Body of pancreas (tissue), 4 donors: ENCODE data around the gene GNAT2. TPM values are rescaled to one million over a fixed set of nuclear protein-coding genes. Genes with fewer than 3 reads are reported as not detected.

Experiments used
- ATAC-seq: fragments of 150-250 bp; one replicate; pipeline ENCODE4 v1.9.1; 2016
- DNase-seq, 4 donors: peaks; one replicate each; pipeline ENCODE4 v3.0.0-alpha.2; 2019
- H3K27ac ChIP-seq, 4 donors: fragments of 200-600 bp; sonication (generic); 1 replicate in 3 of 4; 2 replicates in 1 of 4; pipeline versions ENCODE4 v1.5.1 to v1.6.1; 2016 to 2019; ENCODE audit warnings: mild to moderate bottlenecking in 1 of 4, mixed read lengths in 1 of 4, moderate library complexity in 1 of 4
- H3K27me3 ChIP-seq, 2 donors: fragments of 200-600 bp; sonication (generic); one replicate each; pipeline ENCODE4 v1.6.0; 2016; ENCODE audit warnings: mild to moderate bottlenecking in 1 of 2
- H3K36me3 ChIP-seq, 2 donors: fragments of 200-600 bp; sonication (generic); replicated peaks in 1 of 2; 2 replicates each; pipeline ENCODE4 v1.5.1; 2016; ENCODE audit warnings: low read depth in 2 of 2; ENCODE audit not compliant: insufficient read depth in 1 of 2
- H3K4me1 ChIP-seq: fragments of 200-600 bp; sonication (generic); one replicate; pipeline ENCODE4 v1.6.0; 2016
- H3K4me3 ChIP-seq, 2 donors: fragments of 200-600 bp; sonication (generic); 1 replicate in 1 of 2; 2 replicates in 1 of 2; pipeline ENCODE4 v1.5.1; 2016 to 2019
- H3K9me3 ChIP-seq, 3 donors: fragments of 200-600 bp; sonication (generic); 1 replicate in 2 of 3; 2 replicates in 1 of 3; pipeline ENCODE4 v1.5.1; 2016
- CTCF ChIP-seq, 7 experiments: fragments of 450-650 bp in 4 of 7; fragments of 200-600 bp in 3 of 7; sonication (generic) in 3 of 7; IDR thresholded peaks; one replicate each; pipeline ENCODE4 v1.5.1; 2016 to 2019; ENCODE audit warnings: antibody characterized with exemption in 7 of 7
- POLR2A ChIP-seq, 3 donors: fragments of 450-650 bp; IDR thresholded peaks; one replicate each; pipeline ENCODE4 v1.6.1; 2016; ENCODE audit warnings: antibody characterized with exemption in 3 of 3, mild to moderate bottlenecking in 2 of 3
- WGBS, 2 donors: methylation state at CpG; one replicate each; pipeline ENCODE4 v1.1.5; 2017; 5-methylcytosine and 5-hydroxymethylcytosine counted together
- intact Hi-C: fragments of 100-400 bp; cut with DNase I; formaldehyde crosslinking; loops from one replicate; pipeline ENCODE4 v1.15.1; 2023
- microRNA counts, 2 donors: library from miRNA; unstranded; fragments of <30 nt; microRNA quantifications; one replicate each; lab custom pipeline; 2017
- small RNA-seq: library from RNA; depleted of rRNA; stranded (forward); fragments of <200 nt; gene quantifications from one replicate; pipeline ENCODE3, GENCODE V24; 2016
- total RNA-seq, 2 donors: library from RNA; depleted of rRNA; stranded (reverse); fragments of >200 nt; gene quantifications; one replicate each; pipeline ENCODE4 v1.1.0, GENCODE V29; 2016

The GNAT2 gene
- total RNA-seq, 2 donors from 2014 or later, result not detected

- H3K4me1 ChIP-seq, result peaks cover 86% of the 10 kb centered on the region
- H3K36me3 ChIP-seq, result no peaks in the 10 kb centered on the region
- no peaks in the 10 kb centered on the region for H3K27me3 ChIP-seq
- WGBS, 2 donors, result 79 to 86% methylated on average over 7 of the region's 7 CpGs
- TF ChIP-seq CTCF (IDR thresholded peaks at IDR 0.05), result no peak
- TF ChIP-seq POLR2A (IDR thresholded peaks at IDR 0.05), result no peak
- ATAC-seq, result no peak
- DNase-seq, result no peak
- H3K9me3 ChIP-seq, result no peaks in the 10 kb centered on the region
- no peak overlapping the region for H3K4me3 ChIP-seq
- no peak overlapping the region for H3K27ac ChIP-seq
- intact Hi-C loops, result no loop called here
Measured at GRCh38 chr1:109564194-109564878, 55.1 kb downstream of the GNAT2 start.

GRCh38 chr1:109559995-109560394, 59.4 kb downstream of the GNAT2 start:
- TF ChIP-seq POLR2A (IDR thresholded peaks at IDR 0.05), result no peak
- TF ChIP-seq CTCF (IDR thresholded peaks at IDR 0.05), result no peak
- DNase-seq (no peak), ATAC-seq (no peak)
- Histone ChIP-seq H3K9me3 (no peaks in the 10 kb centered on the region), H3K27ac (no peak overlapping the region), H3K4me3 (no peak overlapping the region), H3K27me3 (no peaks in the 10 kb centered on the region), H3K4me1 (peaks cover 49% of the 10 kb centered on the region), H3K36me3 (no peaks in the 10 kb centered on the region)
- intact Hi-C loops, result no loop called here

- Histone ChIP-seq H3K27ac (no peak overlapping the region), H3K9me3 (no peaks in the 10 kb centered on the region), H3K4me3 (no peak overlapping the region), H3K27me3 (no peaks in the 10 kb centered on the region), H3K36me3 (no peaks in the 10 kb centered on the region), H3K4me1 (peaks cover 25% of the 10 kb centered on the region)
- ATAC-seq (no peak), DNase-seq (no peak)
- WGBS, 2 donors, result 78 to 86% methylated on average over 5 of the region's 5 CpGs
- intact Hi-C loops, result no loop called here
- TF ChIP-seq CTCF (IDR thresholded peaks at IDR 0.05) (no peak), POLR2A (IDR thresholded peaks at IDR 0.05) (no peak)
Measured at GRCh38 chr1:109557520-109557919, 61.9 kb downstream of the GNAT2 start.

- H3K4me3 ChIP-seq, result no peak overlapping the region
- intact Hi-C loops, result no loop called here
- H3K27me3 ChIP-seq, result no peaks in the 10 kb centered on the region
- no peaks in the 10 kb centered on the region for H3K9me3 ChIP-seq
- H3K27ac ChIP-seq, result no peak overlapping the region
- H3K4me1 ChIP-seq, result peaks cover 19% of the 10 kb centered on the region
- WGBS, 2 donors, result 95 to 100% methylated on average over 2 of the region's 2 CpGs
- DNase-seq, result no peak
- no peak for ATAC-seq
- no peaks in the 10 kb centered on the region for H3K36me3 ChIP-seq
- TF ChIP-seq CTCF (IDR thresholded peaks at IDR 0.05) (no peak), POLR2A (IDR thresholded peaks at IDR 0.05) (no peak)
Measured at GRCh38 chr1:109556563-109556962, 62.9 kb downstream of the GNAT2 start.

MicroRNAs encoded within 50 kb of the gene (microRNA counts, 767-probe panel; counts per million panel counts)
- microRNA hsa-miR-197-3p (lab: Ali Mortazavi, UCI), result 4,683 to 5,146 counts per million in 2 donors

Small RNA genes within 50 kb of the gene (small RNA-seq; reads per million reads assigned to genes)
- not detected for gene RNU6V

Other genes starting within 250 kb of the GNAT2 start
- 10 to 100 TPM; 23.6 to 24.7 TPM for gene SORT1, start 221.7 kb downstream of the GNAT2 start, total RNA-seq
- 1 to 10 TPM; 8.6 to 8.9 TPM for gene PSMA5, start 193.2 kb downstream of the GNAT2 start, total RNA-seq
- 1 to 10 TPM; 1.8 to 2.3 TPM for gene SYPL2, start 153.1 kb downstream of the GNAT2 start, total RNA-seq
- gene ATXN7L2, start 135.7 kb downstream of the GNAT2 start, total RNA-seq, result 1 to 10 TPM; 2.6 to 5.9 TPM
- gene CYB561D1, start 125.5 kb downstream of the GNAT2 start, total RNA-seq, result 1 to 10 TPM; 6.2 to 6.9 TPM
- 1 to 10 TPM; 2.6 to 8.6 TPM for gene AMIGO1, start 109.9 kb downstream of the GNAT2 start, total RNA-seq
- gene GPR61, start 79.7 kb downstream of the GNAT2 start, total RNA-seq, result not detected
- gene GNAI3, start 71.0 kb downstream of the GNAT2 start, total RNA-seq, result 1 to 10 TPM; 3.6 to 4.9 TPM
- gene AMPD2, start 221 bp upstream of the GNAT2 start, total RNA-seq, result 100 to 1,000 TPM in 1 of 2 donors, 10 to 100 TPM in 1; 22.1 to 111 TPM
- gene GSTM4, start 36.5 kb upstream of the GNAT2 start, total RNA-seq, result 10 to 100 TPM; 24.1 to 37.2 TPM
- gene GSTM2, start 48.4 kb upstream of the GNAT2 start, total RNA-seq, result 10 to 100 TPM; 51.1 to 60.6 TPM
- 10 to 100 TPM in 1 of 2 donors, not detected in 1; 19.5 TPM for gene GSTM1, start 68.2 kb upstream of the GNAT2 start, total RNA-seq
- gene GSTM5, start 92.6 kb upstream of the GNAT2 start, total RNA-seq, result 1 to 10 TPM in 1 of 2 donors, not detected in 1; 1.8 TPM
- gene GSTM3, start 121.4 kb upstream of the GNAT2 start, total RNA-seq, result 10 to 100 TPM; 68.5 to 73.8 TPM
- gene EPS8L3, start 144.3 kb upstream of the GNAT2 start, total RNA-seq, result 1 to 10 TPM in 1 of 2 donors, not detected in 1; 4.2 TPM